ENCODE measurements around the gene FBXW11. TPM values are rescaled to one million over a fixed set of nuclear protein-coding genes. Genes with fewer than 3 reads are reported as not detected.

FBXW11 gene
- total and polyA plus RNA-seq, 2 donors (not counting 1 experiment from before 2014, with no cell fraction given), result 19.7 to 62.4 TPM

DNA sequence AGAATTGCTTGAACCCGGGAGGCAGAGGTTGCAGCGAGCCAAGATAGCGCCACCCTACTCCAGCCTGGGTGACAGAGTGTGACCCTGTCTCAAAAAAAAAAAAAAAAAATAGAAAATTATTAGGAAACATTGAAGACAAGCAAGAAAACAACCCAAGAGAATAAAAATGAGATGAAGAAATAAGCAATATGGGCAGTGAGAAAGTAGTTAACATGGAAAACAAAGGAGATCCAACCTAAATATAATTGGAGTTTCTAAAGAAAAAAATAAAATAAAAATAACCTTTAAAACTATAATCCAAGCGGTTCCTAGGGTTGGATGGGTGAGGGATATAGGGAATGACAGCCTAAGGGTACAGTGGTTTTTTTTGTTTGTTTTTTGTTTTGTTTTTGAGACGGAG, 71.9 kb downstream of the FBXW11 start:
- intact Hi-C loops (cut with micrococcal nuclease), result no loop called here
- H4K20me1 ChIP-seq (ENCODE audit: control insufficient read depth, insufficient read depth, low read length, poor library complexity, severe bottlenecking), result peaks cover 39% of the 10 kb centered on the region
- Mint-ChIP-seq H3K27me3 (no peaks in the 10 kb centered on the region), H3K9me3 (ENCODE audit: insufficient read depth) (no peaks in the 10 kb centered on the region), H3K4me1 (peaks cover 55% of the 10 kb centered on the region), H3K27ac (no peak overlapping the region), H3K4me3 (no peak overlapping the region)
- H3K9ac ChIP-seq (ENCODE audit: low read length), result no peak overlapping the region
- TF ChIP-seq EZH2 (IDR thresholded peaks at IDR 0.05; ENCODE audit: borderline replicate concordance, insufficient read depth, low read depth, low read length, poor library complexity, severe bottlenecking), result no peak
- TF ChIP-seq, protein P1, sequence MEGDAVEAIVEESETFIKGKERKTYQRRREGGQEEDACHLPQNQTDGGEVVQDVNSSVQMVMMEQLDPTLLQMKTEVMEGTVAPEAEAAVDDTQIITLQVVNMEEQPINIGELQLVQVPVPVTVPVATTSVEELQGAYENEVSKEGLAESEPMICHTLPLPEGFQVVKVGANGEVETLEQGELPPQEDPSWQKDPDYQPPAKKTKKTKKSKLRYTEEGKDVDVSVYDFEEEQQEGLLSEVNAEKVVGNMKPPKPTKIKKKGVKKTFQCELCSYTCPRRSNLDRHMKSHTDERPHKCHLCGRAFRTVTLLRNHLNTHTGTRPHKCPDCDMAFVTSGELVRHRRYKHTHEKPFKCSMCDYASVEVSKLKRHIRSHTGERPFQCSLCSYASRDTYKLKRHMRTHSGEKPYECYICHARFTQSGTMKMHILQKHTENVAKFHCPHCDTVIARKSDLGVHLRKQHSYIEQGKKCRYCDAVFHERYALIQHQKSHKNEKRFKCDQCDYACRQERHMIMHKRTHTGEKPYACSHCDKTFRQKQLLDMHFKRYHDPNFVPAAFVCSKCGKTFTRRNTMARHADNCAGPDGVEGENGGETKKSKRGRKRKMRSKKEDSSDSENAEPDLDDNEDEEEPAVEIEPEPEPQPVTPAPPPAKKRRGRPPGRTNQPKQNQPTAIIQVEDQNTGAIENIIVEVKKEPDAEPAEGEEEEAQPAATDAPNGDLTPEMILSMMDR (IDR thresholded peaks at IDR 0.05), result no peak
- H3K4me3 ChIP-seq (ENCODE audit: control extremely low read depth in 1 of 5, extremely low read depth in 1 of 5, insufficient read depth in 1 of 5, low read depth in 2 of 5, low read length in 4 of 5), result no peak overlapping the region
- POLR2A ChIA-PET, result no interaction called here
- peaks cover 0 to 4% of the 10 kb centered on the region in 2 donors for H3K4me1 ChIP-seq (ENCODE audit: control insufficient read depth in 2 of 2, insufficient read depth in 2 of 2, low read length in 2 of 2)
- no peak overlapping the region for H3K27ac ChIP-seq (ENCODE audit: low read length in 2 of 2)
- H3K79me2 ChIP-seq (ENCODE audit: control insufficient read depth, insufficient read depth, low read length), result peaks cover 95% of the 10 kb centered on the region
- DNase-seq (no peak), ATAC-seq (ENCODE audit: low read depth) (no peak)
- peaks cover 0 to 13% (median 9%) of the 10 kb centered on the region in 3 donors for H3K9me3 ChIP-seq (ENCODE audit: control extremely low read depth in 1 of 3, control insufficient read depth in 2 of 3, insufficient read depth in 1 of 3, low read length in 2 of 3)
- no peak overlapping the region for H3K4me2 ChIP-seq (replicated peaks; ENCODE audit: low read depth, low read length, poor library complexity, severe bottlenecking)
- no peak overlapping the region for H2AFZ ChIP-seq (ENCODE audit: insufficient read depth, low read depth, low read length, poor library complexity, severe bottlenecking)
- H3K27me3 ChIP-seq (replicated peaks in 1 of 4; ENCODE audit: control extremely low read depth in 1 of 4, control insufficient read depth in 3 of 4, insufficient read depth in 4 of 4, low read length in 3 of 4), result no peaks in the 10 kb centered on the region
- H3K36me3 ChIP-seq (replicated peaks in 1 of 2; ENCODE audit: control extremely low read depth in 1 of 2, control insufficient read depth in 1 of 2, extremely low read depth in 1 of 2, insufficient read depth in 2 of 2, low read length in 1 of 2), result peaks cover 0 to 5% of the 10 kb centered on the region in 2 experiments
- CTCF ChIA-PET, result interaction anchor here (1.1 to 2.4 kb wide), 2 partner anchors 22 to 26 kb away, joined by 3 to 7 read pairs; no protein-coding TSS in a partner anchor
- 100% methylated on average over 1 of the region's 5 CpGs for WGBS (ENCODE audit: insufficient coverage)

DNA sequence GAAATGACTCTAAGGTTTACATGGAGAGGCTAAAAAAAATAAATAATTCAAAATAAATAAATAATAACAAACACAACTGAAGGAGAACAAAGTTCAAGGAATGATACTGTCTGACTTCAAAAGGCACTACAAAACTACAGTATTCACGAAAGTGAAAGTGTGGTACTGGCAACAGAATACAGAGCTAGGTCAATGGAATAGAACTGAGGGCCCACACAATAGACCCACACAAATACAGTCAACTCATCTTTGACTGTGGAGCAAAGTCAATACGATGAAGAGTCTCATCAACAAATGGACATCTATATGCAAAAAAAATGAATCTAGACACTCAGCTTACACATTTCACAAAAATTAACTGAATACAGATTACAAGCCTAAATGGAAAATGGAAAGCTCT, 75.3 kb downstream of the FBXW11 start:
- Histone ChIP-seq H2AFZ (ENCODE audit: insufficient read depth, low read depth, low read length, poor library complexity, severe bottlenecking) (no peak overlapping the region), H3K4me3 (ENCODE audit: control extremely low read depth in 1 of 5, extremely low read depth in 1 of 5, insufficient read depth in 1 of 5, low read depth in 2 of 5, low read length in 4 of 5) (no peak overlapping the region), H3K36me3 (replicated peaks in 1 of 2; ENCODE audit: control extremely low read depth in 1 of 2, control insufficient read depth in 1 of 2, extremely low read depth in 1 of 2, insufficient read depth in 2 of 2, low read length in 1 of 2) (peaks cover 0 to 3% of the 10 kb centered on the region in 2 experiments), H3K4me1 (ENCODE audit: control insufficient read depth in 2 of 2, insufficient read depth in 2 of 2, low read length in 2 of 2) (peaks cover 5 to 21% of the 10 kb centered on the region in 2 donors), H3K79me2 (ENCODE audit: control insufficient read depth, insufficient read depth, low read length) (peaks cover 96% of the 10 kb centered on the region), H3K9ac (ENCODE audit: low read length) (no peak overlapping the region), H3K9me3 (ENCODE audit: control extremely low read depth in 1 of 3, control insufficient read depth in 2 of 3, insufficient read depth in 1 of 3, low read length in 2 of 3) (peaks cover 0 to 17% (median 9%) of the 10 kb centered on the region in 3 donors), H4K20me1 (ENCODE audit: control insufficient read depth, insufficient read depth, low read length, poor library complexity, severe bottlenecking) (peaks cover 55% of the 10 kb centered on the region), H3K27ac (ENCODE audit: low read length in 2 of 2) (no peak overlapping the region), H3K4me2 (replicated peaks; ENCODE audit: low read depth, low read length, poor library complexity, severe bottlenecking) (peak overlapping the region; percentile 16), H3K27me3 (replicated peaks in 1 of 4; ENCODE audit: control extremely low read depth in 1 of 4, control insufficient read depth in 3 of 4, insufficient read depth in 4 of 4, low read length in 3 of 4) (no peaks in the 10 kb centered on the region)
- DNase-seq, result no peak
- intact Hi-C loops (cut with micrococcal nuclease), result no loop called here
- CTCF ChIA-PET, result interaction anchor here (1.2 kb wide), 1 partner anchor 20 kb away, joined by 6 read pairs; no protein-coding TSS in a partner anchor
- ATAC-seq (ENCODE audit: low read depth), result no peak
- no peaks in the 10 kb centered on the region for H3K27me3 Mint-ChIP-seq
- peaks cover 56% of the 10 kb centered on the region for H3K4me1 Mint-ChIP-seq
- WGBS (ENCODE audit: insufficient coverage), result no CpG with 5 or more reads among the region's 2 CpGs
- peak overlapping the region; percentile 15 for H3K27ac Mint-ChIP-seq
- H3K9me3 Mint-ChIP-seq (ENCODE audit: insufficient read depth), result no peaks in the 10 kb centered on the region
- peak overlapping the region; percentile 14 for H3K4me3 Mint-ChIP-seq
- TF ChIP-seq, protein P1 (IDR thresholded peaks at IDR 0.05), result no peak
- TF ChIP-seq EZH2 (IDR thresholded peaks at IDR 0.05; ENCODE audit: borderline replicate concordance, insufficient read depth, low read depth, low read length, poor library complexity, severe bottlenecking), result no peak
- POLR2A ChIA-PET, result no interaction called here
